ENCODE data around the gene FBXL16. TPM values are rescaled to one million over a fixed set of nuclear protein-coding genes. Genes with fewer than 3 reads are reported as not detected.

FBXL16 gene
- total and polyA plus RNA-seq, 9 of the 15 experiments (the other 6 are each of a cell fraction or from before 2014, with no cell fraction given), result 0.21 to 8.2 (median 1.7) TPM

DNA sequence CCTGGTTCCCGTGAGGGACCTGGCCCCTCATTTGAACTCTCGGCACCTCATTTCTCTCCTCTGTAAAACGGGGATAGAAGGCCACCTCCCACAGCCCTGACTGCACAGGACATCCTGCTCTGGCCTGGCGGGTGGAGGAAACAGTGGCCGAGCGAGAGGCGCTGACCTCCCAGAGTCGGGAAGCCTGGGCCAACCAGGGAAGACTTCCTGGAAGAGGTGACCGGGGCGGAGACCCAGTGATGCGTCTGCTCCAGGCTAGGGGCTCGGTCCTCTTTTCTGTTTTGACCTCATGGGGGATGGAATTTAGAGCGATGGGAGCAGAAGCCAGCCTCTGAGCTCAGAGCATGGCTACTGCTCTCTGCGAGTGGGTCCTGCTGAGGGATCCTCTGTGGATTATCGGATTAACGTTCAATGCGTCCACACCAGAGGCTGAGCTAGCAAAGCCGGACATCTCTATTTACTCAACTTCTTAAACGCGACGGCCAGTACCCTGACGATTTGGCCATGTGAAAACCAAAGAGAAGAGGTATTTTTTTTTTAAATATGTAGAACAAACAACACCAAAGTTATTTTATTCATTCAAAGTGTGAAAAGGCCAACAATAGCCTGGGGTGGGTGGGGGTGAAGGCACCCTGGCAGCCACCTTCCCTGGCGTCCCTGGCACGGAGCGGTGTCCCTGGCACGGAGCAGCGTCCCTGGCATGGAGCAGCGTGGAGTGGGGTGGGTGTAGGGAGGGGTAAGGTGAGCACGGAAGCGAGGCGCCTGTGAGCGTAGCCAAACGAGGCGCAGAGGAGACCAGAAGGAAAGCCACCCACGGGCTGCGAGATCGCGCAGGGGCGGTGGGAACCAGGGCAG lies 45.8 kb upstream of the FBXL16 start (continued):
- TF ChIP-seq, protein P1, sequence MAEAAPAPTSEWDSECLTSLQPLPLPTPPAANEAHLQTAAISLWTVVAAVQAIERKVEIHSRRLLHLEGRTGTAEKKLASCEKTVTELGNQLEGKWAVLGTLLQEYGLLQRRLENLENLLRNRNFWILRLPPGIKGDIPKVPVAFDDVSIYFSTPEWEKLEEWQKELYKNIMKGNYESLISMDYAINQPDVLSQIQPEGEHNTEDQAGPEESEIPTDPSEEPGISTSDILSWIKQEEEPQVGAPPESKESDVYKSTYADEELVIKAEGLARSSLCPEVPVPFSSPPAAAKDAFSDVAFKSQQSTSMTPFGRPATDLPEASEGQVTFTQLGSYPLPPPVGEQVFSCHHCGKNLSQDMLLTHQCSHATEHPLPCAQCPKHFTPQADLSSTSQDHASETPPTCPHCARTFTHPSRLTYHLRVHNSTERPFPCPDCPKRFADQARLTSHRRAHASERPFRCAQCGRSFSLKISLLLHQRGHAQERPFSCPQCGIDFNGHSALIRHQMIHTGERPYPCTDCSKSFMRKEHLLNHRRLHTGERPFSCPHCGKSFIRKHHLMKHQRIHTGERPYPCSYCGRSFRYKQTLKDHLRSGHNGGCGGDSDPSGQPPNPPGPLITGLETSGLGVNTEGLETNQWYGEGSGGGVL (CRISPR knock-in tag; IDR thresholded peaks at IDR 0.05), result no peak
- TF ChIP-seq PHF8 (IDR thresholded peaks at IDR 0.05; ENCODE audit: borderline replicate concordance, low read length), result no peak

DNA sequence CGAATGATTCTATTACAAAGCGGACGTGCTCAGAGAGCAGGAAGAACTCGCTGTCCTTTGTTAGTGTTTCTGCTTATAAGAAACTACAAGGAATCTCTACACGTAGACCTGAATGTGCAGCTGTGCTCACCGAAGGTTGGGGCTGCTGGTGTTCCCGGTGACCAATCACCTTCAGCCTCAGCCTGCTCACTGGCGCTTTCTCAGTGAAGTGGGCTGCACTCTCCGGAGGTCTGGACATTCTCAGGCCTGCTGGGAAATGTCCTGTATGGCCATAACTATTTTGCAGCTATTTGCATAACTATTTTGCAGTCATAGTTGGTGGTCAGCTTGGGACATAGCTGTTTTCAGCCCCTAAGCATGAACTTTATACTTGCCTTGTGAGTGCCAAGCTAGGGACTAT lies 44.9 kb upstream of the FBXL16 start:
- BruUV-seq (replicated peaks), result no TSS peak
- Histone ChIP-seq H3K9ac (ENCODE audit: insufficient read depth in 1 of 2, low read depth in 2 of 2, low read length in 2 of 2) (no peak overlapping the region), H3K79me2 (ENCODE audit: control insufficient read depth, insufficient read depth, low read length) (no peaks in the 10 kb centered on the region), H3K27me3 (ENCODE audit: control insufficient read depth in 2 of 2, insufficient read depth in 2 of 2, low read length in 2 of 2) (no peaks in the 10 kb centered on the region), H3K9me3 (replicated peaks; ENCODE audit: control insufficient read depth, insufficient read depth, low read depth, low read length) (no peaks in the 10 kb centered on the region), H3K27ac (ENCODE audit: extremely low read depth, low read depth, low read length) (no peak overlapping the region), H4K20me1 (replicated peaks; ENCODE audit: control insufficient read depth, insufficient read depth, low read length) (no peaks in the 10 kb centered on the region), H3K9me1 (ENCODE audit: control insufficient read depth, insufficient read depth, low read length) (no peaks in the 10 kb centered on the region), H3K4me1 (replicated peaks in 1 of 2; ENCODE audit: control insufficient read depth in 2 of 2, insufficient read depth in 2 of 2, low read length in 2 of 2) (peaks cover 6 to 29% of the 10 kb centered on the region in 2 experiments; a peak in 4 of 5 replicates), H3K4me2 (ENCODE audit: insufficient read depth, low read length) (no peak overlapping the region), H2AFZ (ENCODE audit: low read depth, low read length) (0 out of 2 replicates have a peak overlapping the region, but pooled peaks have one; percentile 44), H3K4me3 (no peak overlapping the region), H3K36me3 (ENCODE audit: control insufficient read depth, insufficient read depth, low read length) (no peaks in the 10 kb centered on the region)
- intact Hi-C loops (cut with micrococcal nuclease), result no loop called here
- 41% methylated on average over 9 of the region's 9 CpGs for WGBS (ENCODE audit: insufficient coverage, low coverage, missing lambda C conversion rate)
- no peak for DNase-seq (ENCODE audit: extremely low read depth in 1 of 4, low spot score in 3 of 4)
- TF ChIP-seq RFX7 (CRISPR knock-in tag; IDR thresholded peaks at IDR 0.05) (no peak), PTRF (tag; IDR thresholded peaks at IDR 0.05) (no peak), ZNF584 (CRISPR knock-in tag; IDR thresholded peaks at IDR 0.05; ENCODE audit: low read depth) (no peak), HNRNPLL (IDR thresholded peaks at IDR 0.05; ENCODE audit: low read depth, low read length, poor library complexity, severe bottlenecking) (no peak), SRSF3 (IDR thresholded peaks at IDR 0.05; ENCODE audit: insufficient read depth, low read length) (no peak)
- TF ChIP-seq, protein P2, sequence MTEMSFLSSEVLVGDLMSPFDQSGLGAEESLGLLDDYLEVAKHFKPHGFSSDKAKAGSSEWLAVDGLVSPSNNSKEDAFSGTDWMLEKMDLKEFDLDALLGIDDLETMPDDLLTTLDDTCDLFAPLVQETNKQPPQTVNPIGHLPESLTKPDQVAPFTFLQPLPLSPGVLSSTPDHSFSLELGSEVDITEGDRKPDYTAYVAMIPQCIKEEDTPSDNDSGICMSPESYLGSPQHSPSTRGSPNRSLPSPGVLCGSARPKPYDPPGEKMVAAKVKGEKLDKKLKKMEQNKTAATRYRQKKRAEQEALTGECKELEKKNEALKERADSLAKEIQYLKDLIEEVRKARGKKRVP (CRISPR knock-in tag; IDR thresholded peaks at IDR 0.05), result no peak
- ATAC-seq, result 0 out of 3 replicates have a peak, but pooled peaks have one; percentile 19
- CTCF ChIA-PET (ENCODE audit: low intra/inter-chr PET ratio), result no interaction called here
- POLR2A ChIA-PET, result interaction anchor here (0.6 to 1.1 kb wide), 2 partner anchors 9 to 10 kb away, joined by 3 to 4 read pairs; partner anchors contain the start of genes CIAO3 and MSLN
- in situ Hi-C loops (cut with MboI), result no loop called here
- FAIRE-seq, result no peak

Measured in K562 (cell line).